LNCaP clone FGC (cell line): Measurements from ENCODE around the gene AQP11.
"Not testable (repeated sequence)": the region's sequence is repeated elsewhere in the genome, so short reads cannot be mapped to it uniquely, and the experiment has no call there.

Experiments
- DNase-seq: peaks from one replicate; pipeline ENCODE4 v3.0.0-alpha.2; 2011; ENCODE audit warnings: low read depth
- H3K4me3 ChIP-seq: 2 replicates; pipeline ENCODE4 v1.5.1; 2011; ENCODE audit warnings: mild to moderate bottlenecking, low read depth, low read length, control low read depth
- CTCF ChIP-seq: IDR thresholded peaks from 2 replicates; pipeline ENCODE4 v1.5.1; 2012; ENCODE audit warnings: mild to moderate bottlenecking; ENCODE audit not compliant: control insufficient read depth, insufficient read depth; ENCODE audit errors: extremely low read depth

AQP11 gene

GRCh38 chr11:77568916-77569675 lies 20.7 kb upstream of the AQP11 start:
- no peak overlapping the region for H3K4me3 ChIP-seq
- TF ChIP-seq CTCF: no peak
- DNase-seq: no peak

GRCh38 chr11:77569676-77570070 lies 20.1 kb upstream of the AQP11 start:
- no peak for TF ChIP-seq CTCF
- no peak for DNase-seq

GRCh38 chr11:77570896-77571295 lies 18.9 kb upstream of the AQP11 start:
- not testable (repeated sequence) for H3K4me3 ChIP-seq, DNase-seq

More at GRCh38 chr11:77569676-77570070, 20.1 kb upstream of the AQP11 start:
- no peak overlapping the region for H3K4me3 ChIP-seq

- H3K4me3 ChIP-seq, DNase-seq: not testable (repeated sequence)
These were observed 14.3 kb upstream of the AQP11 start for GRCh38 chr11:77575428-77575827.

- no peak for TF ChIP-seq CTCF
- H3K4me3 ChIP-seq: no peak overlapping the region
- DNase-seq: no peak
These were observed 8.9 kb upstream of the AQP11 start for GRCh38 chr11:77580712-77581337.

- peak overlapping the region; percentile 65 for H3K4me3 ChIP-seq
- TF ChIP-seq CTCF: no peak
- DNase-seq: no peak
These were observed 602 bp upstream of the AQP11 start for GRCh38 chr11:77589181-77589520.

- DNase-seq: peak; percentile 30
- no peak for TF ChIP-seq CTCF
- peak overlapping the region; percentile 65 for H3K4me3 ChIP-seq
These were observed 535 bp downstream of the AQP11 start for GRCh38 chr11:77590194-77590782.

GRCh38 chr11:77592727-77593126 lies 3.0 kb downstream of the AQP11 start:
- DNase-seq: no peak
- TF ChIP-seq CTCF: no peak
- no peak overlapping the region for H3K4me3 ChIP-seq
